GM23338 (cell line): ENCODE measurements around the gene H2BK1. TPM values are rescaled to one million over a fixed set of nuclear protein-coding genes. Genes with fewer than 3 reads are reported as not detected.

Experiments used
- ATAC-seq: fragments of 200-7000 bp; cut with Tn5 transposase; 3 replicates; pipeline ENCODE4 v1.9.1; 2020
- DNase-seq: peaks from one replicate; pipeline ENCODE4 v3.0.0-alpha.2; 2015; ENCODE audit warnings: low spot score
- H2AFZ ChIP-seq: fragments of 200-600 bp; sonication (generic); 2 replicates; pipeline ENCODE4 v1.8.0; 2016; ENCODE audit warnings: antibody characterized with exemption, mild to moderate bottlenecking, moderate library complexity
- H3F3A ChIP-seq: fragments of 200-600 bp; sonication (generic); replicated peaks from 2 replicates; pipeline ENCODE4 v1.8.0; 2017; ENCODE audit warnings: antibody characterized with exemption, mixed run types, low read depth
- H3K27ac ChIP-seq: fragments of 200-600 bp; sonication (generic); 2 replicates; pipeline ENCODE4 v1.6.1; 2016; ENCODE audit warnings: low read depth
- H3K27me3 ChIP-seq: fragments of 200-600 bp; sonication (generic); 2 replicates; pipeline ENCODE4 v1.8.0; 2016; ENCODE audit warnings: mild to moderate bottlenecking, mixed run types, moderate library complexity; ENCODE audit not compliant: insufficient read depth
- H3K36me3 ChIP-seq: fragments of 200-600 bp; sonication (generic); 2 replicates; pipeline ENCODE4 v1.8.0; 2016; ENCODE audit warnings: mild to moderate bottlenecking; ENCODE audit not compliant: insufficient read depth
- H3K4me1 ChIP-seq: fragments of 200-600 bp; sonication (generic); 2 replicates; pipeline ENCODE4 v1.8.0; 2016; ENCODE audit warnings: mild to moderate bottlenecking, moderate library complexity; ENCODE audit not compliant: insufficient read depth
- H3K4me2 ChIP-seq: fragments of 200-600 bp; sonication (generic); 2 replicates; pipeline ENCODE4 v1.7.1; 2017; ENCODE audit warnings: mixed run types
- H3K4me3 ChIP-seq: fragments of 200-600 bp; sonication (generic); 2 replicates; pipeline ENCODE4 v1.6.1; 2016; ENCODE audit warnings: mixed run types
- H3K79me2 ChIP-seq: fragments of 200-600 bp; sonication (generic); replicated peaks from 2 replicates; pipeline ENCODE4 v1.8.0; 2017; ENCODE audit warnings: mild to moderate bottlenecking; ENCODE audit not compliant: insufficient read depth
- H3K9me2 ChIP-seq: fragments of 200-600 bp; sonication (generic); 2 replicates; pipeline ENCODE4 v1.8.0; 2017; ENCODE audit not compliant: insufficient read depth
- H4K20me1 ChIP-seq: fragments of 200-600 bp; sonication (generic); replicated peaks from 2 replicates; pipeline ENCODE4 v1.8.0; 2017; ENCODE audit warnings: mild to moderate bottlenecking; ENCODE audit not compliant: insufficient read depth
- H3K27ac Mint-ChIP-seq: 2 replicates; pipeline ENCODE4 v1.8.0; 2020; ENCODE audit warnings: inconsistent platforms, mild to moderate bottlenecking, moderate library complexity, mixed read lengths
- H3K27me3 Mint-ChIP-seq: 3 replicates; pipeline ENCODE4 v1.8.0; 2022; ENCODE audit warnings: low read depth, mild to moderate bottlenecking, moderate library complexity, mixed read lengths, inconsistent platforms; ENCODE audit not compliant: insufficient read depth, poor library complexity
- H3K36me3 Mint-ChIP-seq: 3 replicates; pipeline ENCODE4 v1.8.0; 2021; ENCODE audit warnings: low read depth, mild to moderate bottlenecking, inconsistent platforms, moderate library complexity, mixed read lengths
- H3K4me1 Mint-ChIP-seq: 3 replicates; pipeline ENCODE4 v1.8.0; 2020; ENCODE audit warnings: mild to moderate bottlenecking, inconsistent platforms, mixed read lengths
- H3K4me3 Mint-ChIP-seq: 3 replicates; pipeline ENCODE4 v1.8.0; 2021; ENCODE audit warnings: moderate library complexity, mild to moderate bottlenecking, inconsistent platforms, mixed read lengths
- H3K9me3 Mint-ChIP-seq: 3 replicates; pipeline ENCODE4 v1.8.0; 2020; ENCODE audit warnings: moderate library complexity, mild to moderate bottlenecking, inconsistent platforms, mixed read lengths
- CREB1 ChIP-seq: fragments of 250-450 bp; sonication (Bioruptor Pico); IDR thresholded peaks from 2 replicates; pipeline ENCODE4 v1.5.0; 2020; ENCODE audit warnings: low read depth, mild to moderate bottlenecking, moderate library complexity
- ETS1 ChIP-seq: IDR thresholded peaks from 2 replicates; pipeline ENCODE4 v1.6.1; 2016; ENCODE audit warnings: antibody characterized with exemption
- EZH2 ChIP-seq: fragments of 200-600 bp; sonication (generic); IDR thresholded peaks from one replicate; pipeline ENCODE4 v1.8.0; 2017; ENCODE audit warnings: antibody characterized with exemption, mild to moderate bottlenecking, low read depth; ENCODE audit not compliant: unreplicated experiment
- EZH2phosphoT487 ChIP-seq: fragments of 200-600 bp; sonication (generic); IDR thresholded peaks from one replicate; pipeline ENCODE4 v1.8.1; 2018; ENCODE audit warnings: antibody characterized with exemption; ENCODE audit not compliant: unreplicated experiment
- JUNB ChIP-seq: IDR thresholded peaks from one replicate; pipeline ENCODE4 v1.6.1; 2016; ENCODE audit warnings: antibody characterized with exemption; ENCODE audit not compliant: unreplicated experiment
- NANOG ChIP-seq: IDR thresholded peaks from 2 replicates; pipeline ENCODE4 v1.6.1; 2016; ENCODE audit warnings: antibody characterized with exemption, borderline replicate concordance
- POLR2AphosphoS5 ChIP-seq: IDR thresholded peaks from 2 replicates; pipeline ENCODE4 v1.6.1; 2016; ENCODE audit warnings: antibody characterized with exemption, low read depth
- STAT1 ChIP-seq: IDR thresholded peaks from one replicate; pipeline ENCODE4 v1.6.1; 2016; ENCODE audit warnings: antibody characterized with exemption; ENCODE audit not compliant: unreplicated experiment
- ZNF114 ChIP-seq: fragments of 250-450 bp; sonication (Bioruptor Pico); IDR thresholded peaks from 2 replicates; pipeline ENCODE4 v1.5.0; 2020; ENCODE audit warnings: mild to moderate bottlenecking, moderate library complexity
- ZNF331 ChIP-seq: fragments of 250-450 bp; sonication (Bioruptor Pico); IDR thresholded peaks from 2 replicates; pipeline ENCODE4 v1.5.0; 2020; ENCODE audit warnings: low read depth, mild to moderate bottlenecking, moderate library complexity
- ZNF462 ChIP-seq: fragments of 250-450 bp; sonication (Bioruptor Pico); IDR thresholded peaks from 2 replicates; pipeline ENCODE4 v1.5.0; 2020; ENCODE audit warnings: mild to moderate bottlenecking, moderate library complexity
- polyA plus RNA-seq: library from polyadenylated mRNA; unstranded; fragments of >200 nt; fragmentation: Nextera tagmentation; extraction: Ambion mirVana; gene quantifications from 2 replicates; pipeline ENCODE4 v1.2.1, GENCODE V29; 2016
- total RNA-seq: library from RNA; depleted of rRNA; stranded (reverse); fragments of >200 nt; shearing (Covaris generic); gene quantifications from 2 replicates; pipeline ENCODE4 v1.2.3, GENCODE V29; 2014
- TF ChIP-seq, protein P1 (sequence below), 2 experiments: fragments of 200-600 bp in 1 of 2; sonication (generic) in 1 of 2; conservative IDR thresholded peaks; 2 replicates each; pipeline versions ENCODE4 v1.5.1 to v1.6.1; 2016 to 2017; ENCODE audit warnings: antibody characterized with exemption in 2 of 2, low read depth in 2 of 2, mild to moderate bottlenecking in 2 of 2, moderate library complexity in 1 of 2
- TF ChIP-seq, protein P2 (sequence below): IDR thresholded peaks from one replicate; pipeline ENCODE4 v1.6.1; 2018; ENCODE audit warnings: antibody characterized with exemption; ENCODE audit not compliant: unreplicated experiment

The H2BK1 gene
- total and polyA plus RNA-seq, 2 experiments from 2014 or later: not detected

DNA sequence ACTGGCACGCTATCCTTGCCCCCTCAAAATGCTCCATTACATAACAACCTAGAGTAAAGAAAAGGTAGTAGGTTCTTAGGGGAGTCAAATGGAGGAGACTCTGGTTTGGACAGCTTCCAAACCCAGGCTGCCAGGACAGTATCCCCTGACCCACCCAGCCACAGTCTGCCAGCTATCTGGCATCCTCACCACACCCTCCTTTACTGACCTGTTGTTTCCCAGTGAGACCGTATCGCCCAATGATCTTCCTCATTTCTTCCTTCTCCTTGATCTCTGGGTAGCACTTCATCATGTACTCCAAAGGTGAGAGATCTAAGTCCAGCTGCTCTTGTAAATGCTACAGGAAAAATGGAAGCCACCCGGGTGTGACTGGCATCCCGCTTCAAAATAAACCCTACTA is 5.1 kb upstream of the H2BK1 start:
- H4K20me1 ChIP-seq: peaks cover 3% of the 10 kb centered on the region; the same call in 1 of the 2 replicates
- H3K27me3 ChIP-seq: no peaks in the 10 kb centered on the region
- H3K4me2 ChIP-seq: no peak overlapping the region
- TF ChIP-seq EZH2: no peak
- no peak for TF ChIP-seq ZNF331
- TF ChIP-seq ZNF462 (CRISPR knock-in tag): no peak
- no peak for TF ChIP-seq NANOG
- TF ChIP-seq POLR2AphosphoS5: no peak
- TF ChIP-seq ZNF114 (CRISPR knock-in tag): no peak
- TF ChIP-seq JUNB: no peak
- no peak for TF ChIP-seq STAT1
- no peak for TF ChIP-seq CREB1
- TF ChIP-seq, protein P1, sequence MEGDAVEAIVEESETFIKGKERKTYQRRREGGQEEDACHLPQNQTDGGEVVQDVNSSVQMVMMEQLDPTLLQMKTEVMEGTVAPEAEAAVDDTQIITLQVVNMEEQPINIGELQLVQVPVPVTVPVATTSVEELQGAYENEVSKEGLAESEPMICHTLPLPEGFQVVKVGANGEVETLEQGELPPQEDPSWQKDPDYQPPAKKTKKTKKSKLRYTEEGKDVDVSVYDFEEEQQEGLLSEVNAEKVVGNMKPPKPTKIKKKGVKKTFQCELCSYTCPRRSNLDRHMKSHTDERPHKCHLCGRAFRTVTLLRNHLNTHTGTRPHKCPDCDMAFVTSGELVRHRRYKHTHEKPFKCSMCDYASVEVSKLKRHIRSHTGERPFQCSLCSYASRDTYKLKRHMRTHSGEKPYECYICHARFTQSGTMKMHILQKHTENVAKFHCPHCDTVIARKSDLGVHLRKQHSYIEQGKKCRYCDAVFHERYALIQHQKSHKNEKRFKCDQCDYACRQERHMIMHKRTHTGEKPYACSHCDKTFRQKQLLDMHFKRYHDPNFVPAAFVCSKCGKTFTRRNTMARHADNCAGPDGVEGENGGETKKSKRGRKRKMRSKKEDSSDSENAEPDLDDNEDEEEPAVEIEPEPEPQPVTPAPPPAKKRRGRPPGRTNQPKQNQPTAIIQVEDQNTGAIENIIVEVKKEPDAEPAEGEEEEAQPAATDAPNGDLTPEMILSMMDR (conservative IDR thresholded peaks at IDR 0.05; ENCODE audit: low read depth in 2 of 2): no peak
- no peak for TF ChIP-seq ETS1
- no peak for TF ChIP-seq EZH2phosphoT487
- TF ChIP-seq, protein P2, sequence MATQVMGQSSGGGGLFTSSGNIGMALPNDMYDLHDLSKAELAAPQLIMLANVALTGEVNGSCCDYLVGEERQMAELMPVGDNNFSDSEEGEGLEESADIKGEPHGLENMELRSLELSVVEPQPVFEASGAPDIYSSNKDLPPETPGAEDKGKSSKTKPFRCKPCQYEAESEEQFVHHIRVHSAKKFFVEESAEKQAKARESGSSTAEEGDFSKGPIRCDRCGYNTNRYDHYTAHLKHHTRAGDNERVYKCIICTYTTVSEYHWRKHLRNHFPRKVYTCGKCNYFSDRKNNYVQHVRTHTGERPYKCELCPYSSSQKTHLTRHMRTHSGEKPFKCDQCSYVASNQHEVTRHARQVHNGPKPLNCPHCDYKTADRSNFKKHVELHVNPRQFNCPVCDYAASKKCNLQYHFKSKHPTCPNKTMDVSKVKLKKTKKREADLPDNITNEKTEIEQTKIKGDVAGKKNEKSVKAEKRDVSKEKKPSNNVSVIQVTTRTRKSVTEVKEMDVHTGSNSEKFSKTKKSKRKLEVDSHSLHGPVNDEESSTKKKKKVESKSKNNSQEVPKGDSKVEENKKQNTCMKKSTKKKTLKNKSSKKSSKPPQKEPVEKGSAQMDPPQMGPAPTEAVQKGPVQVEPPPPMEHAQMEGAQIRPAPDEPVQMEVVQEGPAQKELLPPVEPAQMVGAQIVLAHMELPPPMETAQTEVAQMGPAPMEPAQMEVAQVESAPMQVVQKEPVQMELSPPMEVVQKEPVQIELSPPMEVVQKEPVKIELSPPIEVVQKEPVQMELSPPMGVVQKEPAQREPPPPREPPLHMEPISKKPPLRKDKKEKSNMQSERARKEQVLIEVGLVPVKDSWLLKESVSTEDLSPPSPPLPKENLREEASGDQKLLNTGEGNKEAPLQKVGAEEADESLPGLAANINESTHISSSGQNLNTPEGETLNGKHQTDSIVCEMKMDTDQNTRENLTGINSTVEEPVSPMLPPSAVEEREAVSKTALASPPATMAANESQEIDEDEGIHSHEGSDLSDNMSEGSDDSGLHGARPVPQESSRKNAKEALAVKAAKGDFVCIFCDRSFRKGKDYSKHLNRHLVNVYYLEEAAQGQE: no peak
- H3K4me3 ChIP-seq: no peak overlapping the region
- ATAC-seq (no peak), DNase-seq (no peak)
- no peak overlapping the region for H3K27ac Mint-ChIP-seq
- no peak overlapping the region for H3K27ac ChIP-seq
- H3K27me3 Mint-ChIP-seq: peaks cover 11% of the 10 kb centered on the region
- peaks cover 39% of the 10 kb centered on the region for H3K36me3 ChIP-seq
- H3K79me2 ChIP-seq: no peaks in the 10 kb centered on the region
- H3K9me3 Mint-ChIP-seq: no peaks in the 10 kb centered on the region
- H2AFZ ChIP-seq: no peak overlapping the region
- no peak overlapping the region for H3K4me3 Mint-ChIP-seq
- no peaks in the 10 kb centered on the region for H3K9me2 ChIP-seq
- H3F3A ChIP-seq: no peaks in the 10 kb centered on the region
- peaks cover 77% of the 10 kb centered on the region for H3K36me3 Mint-ChIP-seq
- peaks cover 7% of the 10 kb centered on the region for H3K4me1 ChIP-seq
- H3K4me1 Mint-ChIP-seq: peaks cover 8% of the 10 kb centered on the region
